NT2/D1 (cell line): ENCODE measurements around the gene PSMF1.
A peak's percentile ranks its signal among the peaks of the same experiment; 100 is the strongest.

Source experiments
- DNase-seq: peaks from one replicate; pipeline ENCODE4 v3.0.0-alpha.2; 2011; ENCODE audit warnings: low read depth, low spot score
- H3K27me3 ChIP-seq: 2 replicates; pipeline ENCODE4 v1.6.0; 2011; ENCODE audit warnings: mild to moderate bottlenecking; ENCODE audit not compliant: insufficient read length, insufficient read depth
- H3K36me3 ChIP-seq: 2 replicates; pipeline ENCODE4 v1.6.1; 2011; ENCODE audit warnings: mild to moderate bottlenecking, low read length, mixed read lengths; ENCODE audit not compliant: insufficient read depth, insufficient read length
- H3K4me1 ChIP-seq: 2 replicates; pipeline ENCODE4 v1.5.1; 2011; ENCODE audit not compliant: insufficient read depth, insufficient read length
- H3K4me3 ChIP-seq: 2 replicates; pipeline ENCODE4 v1.5.1; 2011; ENCODE audit warnings: low read depth; ENCODE audit not compliant: insufficient read length
- H3K9ac ChIP-seq: 2 replicates; pipeline ENCODE4 v1.6.0; 2011; ENCODE audit warnings: low read depth; ENCODE audit not compliant: insufficient read length
- H3K9me3 ChIP-seq: 2 replicates; pipeline ENCODE4 v1.5.1; 2011; ENCODE audit warnings: mild to moderate bottlenecking, low read length; ENCODE audit not compliant: insufficient read depth
- SUZ12 ChIP-seq: IDR thresholded peaks from 2 replicates; pipeline ENCODE4 v1.6.1; 2011; ENCODE audit not compliant: insufficient read length, insufficient read depth; ENCODE audit errors: extremely low read depth
- YY1 ChIP-seq: IDR thresholded peaks from 2 replicates; pipeline ENCODE4 v1.6.1; 2011; ENCODE audit not compliant: insufficient read length, insufficient read depth
- ZNF274 ChIP-seq: IDR thresholded peaks from 2 replicates; pipeline ENCODE4 v1.6.1; 2011; ENCODE audit warnings: mild to moderate bottlenecking, low read depth, low read length

The PSMF1 gene

GRCh38 chr20:1165941-1166340 is 47.5 kb downstream of the PSMF1 start:
- no peaks in the 10 kb centered on the region for H3K27me3 ChIP-seq
- H3K4me1 ChIP-seq = no peaks in the 10 kb centered on the region
- no peaks in the 10 kb centered on the region for H3K9me3 ChIP-seq
- H3K36me3 ChIP-seq = peaks cover 91% of the 10 kb centered on the region
- no peak overlapping the region for H3K9ac ChIP-seq
- no peak overlapping the region for H3K4me3 ChIP-seq
- no peak for DNase-seq
- TF ChIP-seq SUZ12 (no peak), ZNF274 (no peak), YY1 (no peak)

GRCh38 chr20:1166948-1167720 is 48.7 kb downstream of the PSMF1 start:
- H3K9ac ChIP-seq = no peak overlapping the region

GRCh38 chr20:1169224-1169623 is 50.8 kb downstream of the PSMF1 start:
- no peaks in the 10 kb centered on the region for H3K4me1 ChIP-seq
- TF ChIP-seq YY1 = no peak
- TF ChIP-seq ZNF274 = no peak
- no peak for TF ChIP-seq SUZ12
- H3K4me3 ChIP-seq = no peak overlapping the region
- H3K9ac ChIP-seq = no peak overlapping the region
- no peaks in the 10 kb centered on the region for H3K27me3 ChIP-seq
- H3K36me3 ChIP-seq = peaks cover 65% of the 10 kb centered on the region
- no peak for DNase-seq
- H3K9me3 ChIP-seq = no peaks in the 10 kb centered on the region

More at GRCh38 chr20:1166948-1167720, 48.7 kb downstream of the PSMF1 start:
- TF ChIP-seq YY1 (no peak), SUZ12 (no peak), ZNF274 (no peak)
- no peaks in the 10 kb centered on the region for H3K4me1 ChIP-seq
- no peaks in the 10 kb centered on the region for H3K9me3 ChIP-seq
- DNase-seq = no peak
- H3K4me3 ChIP-seq = no peak overlapping the region
- H3K36me3 ChIP-seq = peaks cover 84% of the 10 kb centered on the region
- H3K27me3 ChIP-seq = no peaks in the 10 kb centered on the region

GRCh38 chr20:1171461-1172093 is 53.2 kb downstream of the PSMF1 start:
- Histone ChIP-seq H3K36me3 (peaks cover 41% of the 10 kb centered on the region), H3K4me3 (no peak overlapping the region), H3K4me1 (no peaks in the 10 kb centered on the region), H3K27me3 (no peaks in the 10 kb centered on the region), H3K9ac (no peak overlapping the region), H3K9me3 (no peaks in the 10 kb centered on the region)
- TF ChIP-seq ZNF274 (no peak), YY1 (no peak), SUZ12 (no peak)
- peak; percentile 35 for DNase-seq

GRCh38 chr20:1173698-1174097 is 55.3 kb downstream of the PSMF1 start:
- Histone ChIP-seq H3K9me3 (no peaks in the 10 kb centered on the region), H3K4me1 (peaks cover 3% of the 10 kb centered on the region), H3K4me3 (no peak overlapping the region), H3K27me3 (no peaks in the 10 kb centered on the region), H3K9ac (no peak overlapping the region), H3K36me3 (peaks cover 23% of the 10 kb centered on the region)
- TF ChIP-seq YY1 (no peak), ZNF274 (no peak), SUZ12 (no peak)
- no peak for DNase-seq

GRCh38 chr20:1174787-1175186 is 56.4 kb downstream of the PSMF1 start:
- H3K4me1 ChIP-seq = peaks cover 3% of the 10 kb centered on the region
- TF ChIP-seq ZNF274 (no peak), SUZ12 (no peak), YY1 (no peak)
- H3K27me3 ChIP-seq = no peaks in the 10 kb centered on the region
- H3K9me3 ChIP-seq = no peaks in the 10 kb centered on the region
- no peak for DNase-seq
- peaks cover 12% of the 10 kb centered on the region for H3K36me3 ChIP-seq
- H3K9ac ChIP-seq = no peak overlapping the region
- no peak overlapping the region for H3K4me3 ChIP-seq

GRCh38 chr20:1177680-1178079 is 59.3 kb downstream of the PSMF1 start:
- no peak for TF ChIP-seq YY1
- TF ChIP-seq ZNF274 = no peak
- no peak for TF ChIP-seq SUZ12
- peak; percentile 38 for DNase-seq
- H3K9ac ChIP-seq = no peak overlapping the region

More at GRCh38 chr20:1177680-1178079, 59.3 kb downstream of the PSMF1 start:
- Histone ChIP-seq H3K27me3 (no peaks in the 10 kb centered on the region), H3K36me3 (no peaks in the 10 kb centered on the region), H3K4me3 (no peak overlapping the region), H3K4me1 (peaks cover 7% of the 10 kb centered on the region), H3K9me3 (no peaks in the 10 kb centered on the region)
